Occipital lobe (tissue), 2 donors: Measurements from ENCODE around the gene MRTFA. TPM values are rescaled to one million over a fixed set of nuclear protein-coding genes. Genes with fewer than 3 reads are reported as not detected.
"Not testable (repeated sequence)": the region's sequence is repeated elsewhere in the genome, so short reads cannot be mapped to it uniquely, and the experiment has no call there.

Experiments used
- DNase-seq: peaks from one replicate; lab custom pipeline; 2025; lab: John Stamatoyannopoulos, UW
- total RNA-seq: library from RNA; depleted of rRNA; stranded (reverse); fragments of >200 nt; gene quantifications from one replicate; pipeline ENCODE4 v1.2.3, GENCODE V29; 2014

Gene MRTFA
- total RNA-seq, 1 donor from 2014 or later = 33.4 TPM

DNA sequence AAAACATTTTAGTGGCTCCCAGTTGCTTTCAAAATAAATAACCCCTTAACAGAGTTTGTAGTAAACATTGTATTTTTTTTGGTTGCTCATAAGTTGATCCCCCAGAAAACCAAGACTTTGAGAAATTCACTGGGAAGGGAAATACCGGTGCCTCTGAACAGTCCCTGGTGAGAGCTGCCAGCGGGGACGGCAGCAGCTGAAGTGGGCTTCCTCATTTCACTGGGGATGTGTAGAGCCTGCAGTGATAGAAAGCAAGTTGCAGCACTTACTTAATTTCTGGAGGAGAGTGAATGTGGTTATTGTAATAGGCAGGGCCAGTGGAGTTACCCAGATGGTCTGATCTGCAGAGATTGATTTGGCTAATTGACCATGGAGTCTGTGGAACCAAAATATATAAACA is 24.2 kb upstream of the MRTFA start:
- DNase-seq = no peak

DNA sequence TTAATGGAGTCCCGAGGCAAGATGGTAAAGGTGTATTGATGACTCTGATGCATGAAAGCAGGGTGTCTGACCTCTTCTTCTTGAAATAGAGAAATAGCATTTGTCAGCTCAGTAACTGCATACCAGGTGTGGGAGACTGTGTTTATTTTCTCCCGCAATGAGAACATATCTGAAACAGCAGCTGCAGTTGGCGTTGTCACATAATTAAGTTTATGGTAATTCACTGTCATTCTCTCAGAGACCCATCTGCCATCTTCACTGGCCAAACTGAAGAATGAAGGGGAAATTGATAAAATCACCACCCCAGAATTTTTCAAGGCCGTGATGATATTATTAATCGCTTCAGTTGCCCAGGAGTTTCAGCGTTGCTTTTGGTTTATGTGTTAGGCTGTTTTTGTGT is 22.6 kb upstream of the MRTFA start:
- DNase-seq = no peak

DNA sequence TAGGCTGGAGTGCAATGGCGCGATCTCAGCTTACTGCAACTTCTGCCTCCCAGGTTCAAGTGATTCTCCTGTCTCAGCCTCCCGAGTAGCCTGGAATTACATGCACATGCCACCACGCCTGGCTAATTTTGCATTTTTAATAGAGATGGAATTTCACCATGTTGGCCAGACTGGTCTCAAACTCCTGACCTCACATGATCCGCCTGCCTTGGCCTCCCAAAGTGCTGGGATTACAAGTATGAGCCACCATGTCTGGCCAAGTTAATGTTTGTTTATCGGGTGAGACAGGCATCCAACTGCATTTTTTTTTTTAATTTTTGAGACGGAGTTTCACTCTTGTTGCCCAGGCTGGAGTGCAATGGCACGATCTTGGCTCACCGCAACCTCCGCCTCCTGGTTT is 20.1 kb upstream of the MRTFA start:
- not testable (repeated sequence) for DNase-seq

DNA sequence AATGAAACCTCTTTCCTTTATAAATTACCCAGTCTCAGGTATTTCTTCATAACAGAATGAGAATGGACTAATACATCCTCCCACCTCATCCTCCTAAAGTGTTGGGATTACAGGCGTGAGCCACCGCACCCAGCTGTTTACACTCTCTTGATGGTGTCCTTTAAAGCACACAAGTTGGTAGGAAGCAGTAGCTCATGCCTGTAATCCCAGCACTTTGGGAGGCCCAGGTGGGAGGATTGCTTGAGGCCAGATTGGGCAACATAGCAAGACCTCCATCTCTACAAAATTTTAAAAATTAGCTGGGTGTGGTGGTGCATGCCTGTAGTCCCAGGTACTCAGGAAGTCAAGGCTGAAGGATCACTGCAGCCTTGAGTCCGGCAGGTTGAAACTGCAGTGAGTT is 19.4 kb upstream of the MRTFA start:
- DNase-seq = not testable (repeated sequence)

DNA sequence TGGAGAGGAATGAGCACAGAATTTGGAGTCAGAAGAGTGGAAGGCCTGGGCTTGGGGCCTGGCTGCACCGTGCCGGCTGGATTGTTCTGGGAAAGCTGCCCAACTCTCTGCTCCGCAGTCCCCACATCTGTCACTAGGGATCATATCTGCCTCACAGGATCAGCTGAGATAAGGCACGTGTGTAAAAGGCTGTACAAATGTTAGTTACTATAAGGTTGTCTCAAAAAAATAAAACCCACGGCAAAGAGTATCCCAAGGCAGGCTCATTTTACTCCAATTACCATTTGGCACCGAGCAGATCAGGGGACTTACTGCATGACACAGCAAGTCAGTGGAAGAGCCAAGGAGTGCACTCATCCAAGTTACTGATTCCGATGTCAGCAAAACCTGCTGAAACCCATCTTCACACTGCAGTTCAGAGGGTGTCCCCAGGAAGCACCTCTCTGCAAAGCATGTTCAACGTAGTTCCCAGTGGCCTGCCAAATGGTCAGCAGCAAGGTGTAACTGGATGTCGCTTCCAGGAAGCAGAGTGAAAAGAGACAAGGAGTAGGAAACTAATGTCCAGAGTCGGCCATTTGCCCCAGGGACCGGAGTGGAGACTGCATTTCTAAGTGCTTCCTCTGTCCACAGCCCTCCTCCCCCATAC is 18.1 kb upstream of the MRTFA start:
- no peak for DNase-seq

DNA sequence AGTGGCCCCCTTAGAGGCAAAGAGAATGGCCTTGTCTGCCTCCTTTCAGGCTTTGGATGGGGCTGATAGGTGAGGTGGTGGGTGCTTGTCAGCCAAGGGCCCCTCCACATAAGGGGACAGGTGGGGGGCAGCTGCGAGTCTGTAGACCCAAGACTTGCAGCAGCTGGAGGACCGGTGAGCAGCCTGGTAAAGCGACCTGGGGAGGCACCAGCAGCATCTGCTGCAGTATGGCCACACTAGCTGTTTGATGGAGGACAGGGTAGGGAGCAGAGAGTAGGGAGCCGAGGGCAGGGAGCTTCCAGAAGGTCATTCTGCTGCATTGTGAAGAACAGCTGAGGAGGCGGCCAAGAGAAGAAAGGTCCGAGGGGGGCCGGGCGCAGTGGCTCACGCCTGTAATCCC is 16.8 kb upstream of the MRTFA start:
- DNase-seq = no peak

DNA sequence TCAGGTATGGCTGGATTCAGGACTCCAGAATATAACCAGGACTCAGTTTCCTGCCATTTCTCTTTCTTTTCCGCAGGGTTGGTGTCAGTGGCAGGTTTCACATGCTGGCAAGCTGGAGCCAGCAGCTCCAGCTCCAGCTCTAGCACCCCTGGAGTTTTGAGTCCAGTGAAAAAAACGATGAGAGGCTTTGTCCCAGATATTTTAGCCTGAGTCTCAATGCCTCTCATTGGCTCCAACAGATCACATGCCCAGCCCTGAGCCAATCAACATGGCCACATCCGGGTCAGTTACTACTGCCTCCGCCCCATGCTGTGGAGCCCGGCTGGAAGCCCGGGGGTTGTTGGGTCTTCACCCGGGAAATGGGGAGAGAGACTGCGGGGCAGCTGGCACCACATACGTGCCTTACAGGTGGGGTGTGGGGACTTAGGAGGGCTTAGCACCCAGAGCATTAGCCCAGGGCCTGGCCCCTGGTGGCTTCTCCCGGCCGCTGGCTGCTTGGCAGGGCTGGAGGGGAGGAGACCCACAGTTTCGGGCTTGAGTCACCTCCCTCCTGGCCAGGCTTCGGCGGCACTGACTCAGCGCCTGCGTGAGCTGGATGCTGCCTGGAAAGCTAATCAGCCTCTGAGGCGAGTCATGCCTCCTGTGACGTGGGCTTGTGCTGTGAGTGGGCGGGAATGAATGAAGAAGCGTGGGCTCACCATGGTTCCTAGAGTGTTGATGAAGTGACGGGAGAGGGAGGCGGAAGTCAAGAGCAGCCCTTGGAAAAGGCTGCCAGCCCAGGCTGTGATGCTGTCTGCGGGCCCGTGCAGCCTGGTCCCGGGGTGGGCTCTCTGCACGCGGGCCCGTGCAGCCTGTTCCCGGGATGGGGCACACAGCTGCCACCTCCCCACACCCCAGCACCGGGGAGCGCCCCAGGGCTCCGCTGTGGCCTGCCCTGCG is 15.3 kb upstream of the MRTFA start:
- DNase-seq = peak; percentile 96

DNA sequence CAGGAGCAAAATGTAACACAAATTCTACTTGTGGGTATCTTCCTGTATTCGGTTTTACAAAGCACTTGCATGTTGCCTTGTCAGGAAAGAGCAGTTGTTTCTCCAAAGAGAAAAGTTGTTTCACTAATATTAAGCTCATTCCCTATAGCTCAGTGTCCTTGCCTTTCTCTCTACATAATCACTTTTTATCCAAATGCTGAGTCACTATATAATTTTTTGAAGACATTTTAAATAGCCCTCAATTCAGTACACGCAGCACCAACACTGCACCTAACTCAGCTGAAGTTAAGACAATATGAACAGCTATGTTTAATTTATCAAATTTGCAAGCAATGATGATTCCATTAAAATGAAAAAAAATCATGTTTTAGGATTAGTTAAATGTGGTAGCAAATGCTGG is 14.5 kb upstream of the MRTFA start:
- no peak for DNase-seq

DNA sequence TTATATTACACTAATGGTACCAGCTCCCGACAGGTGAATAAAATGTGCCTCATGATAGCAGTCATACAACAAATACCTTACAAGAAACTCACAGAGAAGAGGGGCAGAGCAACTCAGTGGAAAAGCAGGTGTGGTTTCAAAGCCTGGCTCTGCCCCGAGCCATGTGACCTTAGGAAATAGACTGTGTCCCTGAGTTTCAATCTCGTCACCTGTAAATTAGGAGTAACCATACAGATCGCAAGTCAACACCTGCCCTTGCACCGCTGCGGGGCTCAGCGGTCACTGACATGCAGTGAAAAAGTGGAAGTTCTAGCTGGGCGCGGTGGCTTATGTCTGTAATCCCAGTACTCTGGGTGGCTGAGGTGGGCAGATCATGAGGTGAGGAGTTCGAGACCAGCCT is 11.9 kb upstream of the MRTFA start:
- no peak for DNase-seq

DNA sequence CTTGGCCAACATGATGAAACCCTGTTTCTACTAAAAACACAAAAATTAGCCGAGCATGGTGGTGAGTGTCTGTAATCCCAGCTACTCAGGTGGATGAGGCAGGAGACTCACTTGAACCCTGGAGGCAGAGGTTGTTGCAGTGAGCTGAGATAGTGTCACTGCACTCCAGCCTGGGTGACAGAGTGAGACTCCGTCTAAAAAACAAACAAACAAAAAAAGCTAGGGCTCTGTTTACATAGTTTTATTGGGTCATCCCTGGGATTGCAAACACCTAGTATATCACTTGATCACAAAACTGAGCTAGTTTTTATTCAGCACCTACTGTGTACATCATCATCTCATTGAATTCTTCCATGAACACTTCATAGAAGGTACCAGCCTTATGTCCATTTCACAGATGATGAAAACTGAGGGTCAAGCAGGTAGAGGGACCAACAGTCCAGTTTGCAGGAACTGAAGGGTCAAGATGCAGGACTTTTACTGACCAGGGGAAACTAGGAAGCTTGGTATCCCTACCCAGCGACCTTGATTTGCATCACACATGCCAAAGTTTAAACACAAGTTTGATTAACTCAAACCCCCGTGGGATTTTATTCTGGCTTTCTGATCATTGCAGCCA is 9.2 kb upstream of the MRTFA start:
- DNase-seq = no peak

DNA sequence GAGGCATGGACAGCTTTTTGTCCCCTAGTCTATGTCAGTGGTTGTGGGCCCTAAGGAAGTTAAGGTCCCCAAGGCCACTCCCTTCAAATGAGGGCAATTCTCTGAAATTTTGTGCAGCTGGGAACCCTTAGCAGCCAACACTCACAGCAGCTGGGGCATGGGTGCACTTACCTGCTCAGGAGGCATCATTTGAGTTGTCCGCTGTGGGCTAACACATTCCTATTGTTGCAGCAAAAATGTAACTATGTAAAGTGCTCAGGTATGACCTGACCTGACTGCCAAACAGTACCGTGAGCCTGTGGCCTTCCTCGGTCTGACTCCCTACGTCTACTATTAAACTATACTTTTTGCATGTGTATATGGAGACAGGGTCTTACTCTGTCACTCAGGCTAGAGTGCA is 5.8 kb upstream of the MRTFA start:
- no peak for DNase-seq

DNA sequence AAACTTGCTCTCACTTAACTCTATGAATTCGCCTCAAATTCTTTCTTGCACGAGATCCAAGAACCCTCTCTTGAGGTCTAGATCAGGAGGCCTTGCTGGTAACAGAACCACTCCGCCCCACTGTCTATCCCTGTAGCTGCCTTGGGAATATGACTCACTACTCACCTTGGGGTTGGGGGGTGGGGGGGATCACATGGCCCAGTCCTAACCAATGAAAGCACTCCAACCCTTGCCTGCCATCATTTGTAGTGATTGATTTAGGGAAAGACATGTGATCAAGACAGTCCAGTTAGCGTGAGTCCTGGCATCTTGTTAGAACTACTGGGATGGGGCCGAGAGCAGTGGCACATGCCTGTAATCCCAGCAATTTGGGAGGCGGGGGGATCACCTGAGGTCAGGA is 4.8 kb upstream of the MRTFA start:
- DNase-seq = no peak

DNA sequence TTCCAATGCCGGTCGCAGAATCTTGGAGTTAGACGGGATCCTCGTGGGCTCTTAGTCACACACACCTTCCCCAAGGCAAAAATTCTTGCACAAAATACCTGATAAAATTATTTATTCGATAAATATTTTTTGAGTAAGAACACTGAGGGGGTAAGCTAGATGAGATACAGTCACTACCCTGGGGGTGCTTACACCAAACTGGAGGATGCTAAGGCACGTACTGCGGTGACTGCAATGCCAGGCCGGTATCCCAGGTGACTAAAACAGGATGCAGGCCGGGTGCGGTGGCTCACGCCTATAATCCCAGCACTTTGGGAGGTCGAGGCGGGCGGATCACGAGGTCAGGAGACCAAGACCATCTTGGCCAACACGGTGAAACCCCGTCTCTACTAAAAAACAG is 1.7 kb upstream of the MRTFA start:
- no peak for DNase-seq

DNA sequence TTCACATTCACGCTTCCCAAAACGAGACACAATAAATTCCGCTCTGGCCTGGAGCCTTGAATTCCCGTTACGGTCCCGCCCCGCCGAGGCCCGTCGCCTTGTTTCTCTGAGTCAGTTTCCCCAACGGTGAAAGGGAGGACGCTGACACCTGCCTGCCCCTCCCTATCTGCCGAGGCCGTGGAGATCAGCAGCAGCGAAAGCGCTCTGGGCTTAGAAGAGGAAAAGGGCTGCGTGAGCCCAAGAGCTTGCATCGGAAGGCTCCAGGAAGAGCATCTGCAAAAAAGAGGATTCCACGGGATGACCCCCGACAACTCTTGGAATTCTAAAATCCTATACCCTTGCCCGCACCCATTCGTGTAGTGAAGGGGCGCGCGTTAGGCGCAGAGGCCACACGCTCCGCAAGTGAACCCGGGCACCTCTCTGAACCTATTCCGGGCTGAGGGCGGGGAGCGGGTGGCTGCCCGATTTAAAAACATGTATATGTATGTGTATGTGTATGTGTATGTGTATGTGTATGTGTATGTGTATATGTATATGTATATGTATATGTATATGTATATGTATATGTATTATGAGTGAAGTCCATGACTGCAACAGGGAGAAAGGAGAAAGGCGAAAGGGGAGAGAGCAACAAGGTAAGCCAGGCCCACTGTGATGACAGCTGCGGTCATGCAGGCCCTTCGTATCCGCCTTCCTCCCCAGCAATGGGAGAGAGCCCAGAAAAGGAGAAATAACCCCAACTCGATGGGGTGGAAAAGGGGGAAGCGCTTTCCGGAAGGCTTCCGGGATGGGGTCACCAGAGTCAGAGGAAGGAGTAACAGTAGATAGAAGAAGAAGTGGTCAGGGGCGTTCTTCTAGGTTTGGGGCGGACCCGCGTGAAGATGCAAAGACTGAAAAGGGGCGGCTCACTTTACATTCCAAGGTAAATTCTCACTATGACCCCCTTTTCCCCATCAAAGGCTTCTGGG is 948 bp upstream of the MRTFA start:
- DNase-seq = no peak

DNA sequence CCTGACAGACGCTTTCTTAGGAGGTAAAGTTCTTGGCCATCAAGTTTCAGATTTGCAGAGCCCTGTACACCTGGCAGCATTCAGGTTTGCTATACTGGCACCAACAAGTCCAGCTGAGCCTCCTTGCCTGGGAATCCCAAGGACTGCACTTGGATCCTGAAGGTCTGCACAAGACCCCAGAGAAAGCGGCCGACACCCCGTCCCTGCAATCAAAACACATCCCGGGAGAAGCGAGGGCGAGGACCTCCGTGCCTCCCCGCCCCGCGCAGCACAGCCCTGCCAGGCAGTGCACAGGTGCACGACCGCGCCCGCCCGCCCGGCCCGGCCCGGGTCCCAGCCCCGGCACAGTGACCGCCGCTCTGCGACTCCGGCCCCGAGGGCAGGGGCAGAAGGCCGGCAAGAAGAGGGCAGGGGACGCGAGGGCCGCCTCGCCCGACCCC is 559 bp downstream of the MRTFA start:
- no peak for DNase-seq

DNA sequence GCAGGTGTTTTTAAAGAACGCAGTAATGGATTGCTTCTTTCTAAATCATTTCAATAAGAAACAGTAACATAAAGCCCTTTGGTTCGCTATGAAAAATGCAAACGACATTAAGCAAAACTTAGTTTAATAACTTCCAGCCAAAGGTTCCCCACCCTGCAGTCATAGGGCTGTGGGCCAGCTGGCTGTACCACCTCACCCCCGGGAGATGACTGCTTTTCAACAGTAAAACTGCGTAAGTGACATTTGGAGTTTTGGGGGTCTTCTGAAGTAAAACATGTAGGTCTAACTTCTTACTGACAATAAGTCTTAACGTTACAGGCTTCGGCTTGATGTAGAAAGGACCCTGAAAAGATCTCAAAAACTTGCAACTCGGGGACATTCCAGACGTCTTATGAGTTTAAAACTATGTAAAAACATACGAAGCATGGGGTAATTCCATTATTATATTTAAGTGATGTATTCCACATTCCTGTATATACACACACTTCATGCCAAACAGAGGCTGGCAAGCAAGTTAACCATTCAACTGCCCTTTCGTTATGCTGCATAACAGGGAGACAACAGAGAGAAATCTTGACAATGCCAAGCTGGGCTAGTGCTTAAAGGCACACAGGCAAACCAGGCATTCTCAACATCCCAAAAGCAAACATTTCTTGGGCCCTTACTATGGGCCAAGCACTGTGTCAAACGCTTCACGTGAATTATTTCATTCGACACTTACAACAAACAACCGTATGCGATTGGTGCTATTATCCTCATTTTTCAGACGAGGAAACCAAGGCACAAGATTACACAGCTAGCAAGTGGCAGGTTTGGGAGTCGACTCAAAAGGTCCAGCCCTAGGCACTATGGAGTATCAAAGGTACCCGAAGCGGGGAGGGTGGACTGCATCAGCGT is 1.2 kb downstream of the MRTFA start:
- DNase-seq = no peak

DNA sequence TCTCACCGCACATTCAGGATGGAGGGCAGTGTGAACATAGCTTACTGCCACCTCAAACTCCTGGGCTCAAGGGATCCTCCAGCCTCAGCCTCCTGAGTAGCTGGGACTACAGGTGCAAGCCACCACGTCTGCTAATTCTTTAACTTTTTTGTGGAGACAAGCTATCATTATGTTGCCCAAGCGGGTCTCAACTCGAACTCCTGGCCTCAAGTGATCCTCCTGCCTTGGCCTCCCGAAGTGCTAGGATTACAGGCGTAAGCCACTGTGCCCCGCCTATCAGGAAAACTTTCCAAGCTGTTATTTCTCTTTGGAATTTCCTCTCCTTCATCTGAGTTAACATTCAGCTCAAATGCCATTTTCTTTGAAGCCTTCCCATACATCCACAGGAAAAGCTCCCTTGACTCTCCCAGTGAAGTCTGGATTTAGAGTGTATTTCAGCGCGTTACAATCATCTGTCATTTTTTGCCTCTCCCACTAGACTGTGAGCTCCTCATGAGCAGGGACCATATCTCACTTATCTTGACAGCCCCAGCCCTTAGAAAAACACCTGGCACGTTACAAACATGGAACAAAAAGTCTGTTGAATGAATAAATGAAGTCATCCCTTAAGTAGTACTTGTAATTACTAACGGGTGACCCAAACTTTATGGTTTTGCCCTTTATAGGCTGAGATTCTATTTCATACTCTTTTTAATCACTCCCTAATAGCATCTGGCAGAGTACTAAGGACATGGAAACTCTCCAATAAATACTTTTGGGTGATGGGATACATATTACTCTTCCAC is 2.2 kb downstream of the MRTFA start:
- no peak for DNase-seq

DNA sequence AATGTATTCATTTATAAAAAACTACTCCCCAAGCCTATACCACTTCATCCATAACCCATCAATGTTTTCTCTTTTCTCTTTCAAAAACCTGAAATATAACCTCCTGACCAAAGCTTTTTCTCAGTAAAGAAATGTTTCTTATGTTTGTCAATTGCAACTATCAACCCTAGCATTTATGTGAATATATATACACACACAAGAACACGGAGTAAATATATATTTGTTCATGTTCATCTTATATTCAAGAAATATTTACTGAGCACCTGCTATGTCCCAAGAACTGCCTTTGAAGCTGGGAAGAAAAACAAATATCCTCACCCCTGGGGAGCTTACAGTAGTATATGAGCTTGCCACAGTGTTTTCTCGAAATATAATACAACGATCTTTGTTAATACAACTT is 3.5 kb downstream of the MRTFA start:
- no peak for DNase-seq

DNA sequence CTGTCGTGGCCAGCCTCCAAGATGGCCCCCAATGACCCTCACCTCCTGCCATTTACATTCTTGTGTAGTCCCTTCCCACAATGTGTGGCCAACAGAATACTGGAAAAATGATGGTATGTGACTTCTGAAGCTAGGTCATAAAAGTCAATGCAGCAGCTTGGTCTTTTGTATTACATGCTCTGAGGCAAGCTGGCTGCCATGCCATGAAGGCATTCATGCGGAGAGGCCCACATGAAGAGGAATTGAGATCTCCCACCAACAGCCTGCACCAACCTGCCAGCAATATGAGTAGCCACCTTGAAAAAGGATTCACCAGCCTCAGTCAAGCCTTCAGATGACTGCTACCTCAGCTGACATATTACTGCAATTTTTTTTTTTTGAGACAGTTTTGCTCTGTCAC is 4.6 kb downstream of the MRTFA start:
- DNase-seq = no peak
